ENCODE results near the gene MCAT.

DNA sequence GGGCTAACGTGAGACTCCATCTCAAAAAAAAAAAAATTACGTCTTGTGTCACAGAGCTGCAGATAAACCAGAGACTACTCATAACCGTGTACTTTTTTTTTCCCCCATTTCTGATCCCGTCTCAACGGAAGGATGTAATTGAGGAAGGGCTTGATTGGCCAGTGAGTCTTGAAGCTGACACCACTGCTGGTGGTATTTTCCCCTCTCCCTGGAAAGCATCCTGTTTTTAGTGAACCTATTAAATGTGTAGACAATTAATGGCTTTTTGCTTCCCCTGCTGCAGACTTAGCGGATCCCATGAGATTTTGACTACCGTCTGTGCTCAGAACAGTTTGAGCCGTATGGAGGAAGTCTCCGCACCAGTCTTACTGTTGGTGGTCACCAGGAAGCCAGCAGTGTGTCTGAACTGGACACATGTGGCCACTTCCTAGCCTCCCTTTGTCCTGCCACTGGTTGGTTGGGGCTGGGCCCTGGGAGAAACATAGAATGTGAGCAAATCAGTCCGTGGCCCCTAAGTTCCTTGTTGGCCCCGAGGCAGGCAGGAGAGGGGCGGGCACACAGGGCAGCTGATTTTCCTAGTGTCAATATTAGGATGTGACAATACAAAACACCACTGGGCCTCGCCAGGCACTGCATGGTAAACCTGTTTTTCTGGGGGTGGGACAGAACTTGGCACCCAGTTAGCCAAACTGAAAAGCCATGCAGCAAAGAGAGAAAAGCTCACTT is 29.5 kb downstream of the MCAT start:
- TF ChIP-seq, protein P1, sequence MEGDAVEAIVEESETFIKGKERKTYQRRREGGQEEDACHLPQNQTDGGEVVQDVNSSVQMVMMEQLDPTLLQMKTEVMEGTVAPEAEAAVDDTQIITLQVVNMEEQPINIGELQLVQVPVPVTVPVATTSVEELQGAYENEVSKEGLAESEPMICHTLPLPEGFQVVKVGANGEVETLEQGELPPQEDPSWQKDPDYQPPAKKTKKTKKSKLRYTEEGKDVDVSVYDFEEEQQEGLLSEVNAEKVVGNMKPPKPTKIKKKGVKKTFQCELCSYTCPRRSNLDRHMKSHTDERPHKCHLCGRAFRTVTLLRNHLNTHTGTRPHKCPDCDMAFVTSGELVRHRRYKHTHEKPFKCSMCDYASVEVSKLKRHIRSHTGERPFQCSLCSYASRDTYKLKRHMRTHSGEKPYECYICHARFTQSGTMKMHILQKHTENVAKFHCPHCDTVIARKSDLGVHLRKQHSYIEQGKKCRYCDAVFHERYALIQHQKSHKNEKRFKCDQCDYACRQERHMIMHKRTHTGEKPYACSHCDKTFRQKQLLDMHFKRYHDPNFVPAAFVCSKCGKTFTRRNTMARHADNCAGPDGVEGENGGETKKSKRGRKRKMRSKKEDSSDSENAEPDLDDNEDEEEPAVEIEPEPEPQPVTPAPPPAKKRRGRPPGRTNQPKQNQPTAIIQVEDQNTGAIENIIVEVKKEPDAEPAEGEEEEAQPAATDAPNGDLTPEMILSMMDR (IDR thresholded peaks at IDR 0.05) = no peak
- no peak for TF ChIP-seq POLR2AphosphoS5 (IDR thresholded peaks at IDR 0.05; ENCODE audit: insufficient read depth in 1 of 2, low read depth in 1 of 2)

All from vagina (tissue), 2 donors.